Bone marrow (tissue), 2 donors: ENCODE results near the gene CNOT1.
"Not testable (repeated sequence)": the region's sequence is repeated elsewhere in the genome, so short reads cannot be mapped to it uniquely, and the experiment has no call there.

Experiments
- DNase-seq, 2 donors: peaks; one replicate each; lab custom pipeline; 2025; lab: John Stamatoyannopoulos, UW

CNOT1 gene

GRCh38 chr16:58502217-58502921 is 127.3 kb downstream of the CNOT1 start:
- DNase-seq = no peak

GRCh38 chr16:58501242-58502131 is 128.1 kb downstream of the CNOT1 start:
- DNase-seq = no peak

GRCh38 chr16:58500430-58501241 is 129.0 kb downstream of the CNOT1 start:
- DNase-seq = no peak

- no peak for DNase-seq
Observed at GRCh38 chr16:58499615-58500351, 129.8 kb downstream of the CNOT1 start, which contains the start of gene NDRG4. Gene NDRG4 (plus strand): TSS chr16:58500143. CDS start chr16:58500249, 106 bp downstream.

GRCh38 chr16:58499092-58499511 is 130.5 kb downstream of the CNOT1 start:
- DNase-seq = no peak

GRCh38 chr16:58498341-58499091 is 131.1 kb downstream of the CNOT1 start:
- no peak for DNase-seq

- DNase-seq = no peak
Observed at GRCh38 chr16:58497935-58498334, 131.7 kb downstream of the CNOT1 start.

- DNase-seq = no peak
Observed at GRCh38 chr16:58497468-58497867, 132.2 kb downstream of the CNOT1 start.

- DNase-seq = no peak
Observed at GRCh38 chr16:58495521-58496331, 133.9 kb downstream of the CNOT1 start.

GRCh38 chr16:58494981-58495520 is 134.6 kb downstream of the CNOT1 start:
- DNase-seq = peak in 1 of 2 donors; percentile 69

GRCh38 chr16:58493756-58494431 is 135.7 kb downstream of the CNOT1 start:
- no peak for DNase-seq

- no peak for DNase-seq
Observed at GRCh38 chr16:58492735-58493134, 136.9 kb downstream of the CNOT1 start.

- DNase-seq = no peak
Observed at GRCh38 chr16:58492066-58492465, 137.6 kb downstream of the CNOT1 start.

GRCh38 chr16:58490539-58490938 is 139.1 kb downstream of the CNOT1 start:
- DNase-seq = not testable (repeated sequence)

GRCh38 chr16:58490065-58490464 is 139.6 kb downstream of the CNOT1 start:
- no peak for DNase-seq

- DNase-seq = no peak
Observed at GRCh38 chr16:58488531-58488930, 141.1 kb downstream of the CNOT1 start.

GRCh38 chr16:58487566-58488351 is 141.9 kb downstream of the CNOT1 start:
- peak; percentile 12 to 33 for DNase-seq
